ENCODE measurements around the gene SUMF1.
A peak's percentile ranks its signal among the peaks of the same experiment; 100 is the strongest.
"Not testable (repeated sequence)": the region's sequence is repeated elsewhere in the genome, so short reads cannot be mapped to it uniquely, and the experiment has no call there.

The SUMF1 gene

GRCh38 chr3:4332574-4332973 is 134.5 kb downstream of the SUMF1 start:
- no peak for DNase-seq

GRCh38 chr3:4332111-4332510 is 135.0 kb downstream of the SUMF1 start:
- no peak for DNase-seq

GRCh38 chr3:4329806-4330205 is 137.3 kb downstream of the SUMF1 start:
- not testable (repeated sequence) for DNase-seq

GRCh38 chr3:4326868-4327267 is 140.2 kb downstream of the SUMF1 start:
- no peak for DNase-seq

- no peak for DNase-seq
Observed at GRCh38 chr3:4323246-4324027, 143.6 kb downstream of the SUMF1 start.

GRCh38 chr3:4322635-4323034 is 144.4 kb downstream of the SUMF1 start:
- peak; percentile 61 to 68 for DNase-seq

- no peak for DNase-seq
Observed at GRCh38 chr3:4321732-4322131, 145.3 kb downstream of the SUMF1 start.

GRCh38 chr3:4320096-4320911 is 146.8 kb downstream of the SUMF1 start:
- peak in 1 of 2 experiments; percentile 8 for DNase-seq

- DNase-seq, result peak; percentile 42 to 77
Observed at GRCh38 chr3:4314688-4315087, 152.4 kb downstream of the SUMF1 start.

- no peak for DNase-seq
Observed at GRCh38 chr3:4313606-4314293, 153.3 kb downstream of the SUMF1 start.

GRCh38 chr3:4311496-4311895 is 155.6 kb downstream of the SUMF1 start:
- DNase-seq, result no peak

Measured in Kasumi-1 (cell line).